B cell (primary cell): Measurements from ENCODE around the gene ELFN2.

ENCODE experiments used
- EZH2 ChIP-seq: IDR thresholded peaks from 2 replicates; pipeline ENCODE4 v1.6.1; 2012; ENCODE audit warnings: borderline replicate concordance, low read depth, mild to moderate bottlenecking, moderate library complexity, low read length; ENCODE audit not compliant: insufficient read depth, poor library complexity, severe bottlenecking
- TF ChIP-seq, protein P1 (sequence below): fragments of 200-600 bp; IDR thresholded peaks from one replicate; pipeline ENCODE4 v1.8.0; 2022; ENCODE audit warnings: antibody characterized with exemption, mild to moderate bottlenecking

DNA sequence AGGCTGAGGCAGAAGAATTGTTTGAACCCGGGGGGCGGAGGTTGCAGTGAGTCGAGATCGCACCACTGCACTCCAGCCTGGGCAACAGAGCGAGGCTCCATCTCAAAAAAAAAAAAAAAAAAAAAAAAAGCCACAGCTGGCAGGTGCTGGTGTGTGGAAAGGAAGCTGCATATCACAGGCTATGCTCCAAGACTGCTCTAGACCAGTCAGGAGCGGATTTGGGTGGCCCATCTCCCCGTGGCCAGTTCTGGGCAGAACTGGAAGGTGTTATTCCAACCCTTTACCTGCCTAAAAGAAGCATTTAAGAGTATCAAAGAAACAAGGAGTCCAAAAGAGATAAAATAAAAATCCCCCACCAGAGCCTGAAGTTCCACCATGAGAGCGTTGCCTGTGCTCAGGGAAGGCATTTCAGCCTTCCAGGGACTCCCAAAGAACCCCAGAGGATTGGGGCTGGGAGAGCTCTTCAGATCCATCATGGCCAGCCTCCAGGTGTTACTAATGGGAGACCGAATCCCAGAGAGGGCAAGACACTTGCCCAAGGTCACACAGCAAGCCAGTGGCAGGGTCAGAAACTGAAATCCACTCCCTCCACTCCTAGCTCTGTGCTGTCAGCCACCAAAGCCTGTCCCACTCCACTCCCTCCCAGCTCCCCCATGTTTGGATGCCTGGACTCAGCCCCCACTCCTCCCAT lies 44.6 kb upstream of the ELFN2 start:
- TF ChIP-seq, protein P1, sequence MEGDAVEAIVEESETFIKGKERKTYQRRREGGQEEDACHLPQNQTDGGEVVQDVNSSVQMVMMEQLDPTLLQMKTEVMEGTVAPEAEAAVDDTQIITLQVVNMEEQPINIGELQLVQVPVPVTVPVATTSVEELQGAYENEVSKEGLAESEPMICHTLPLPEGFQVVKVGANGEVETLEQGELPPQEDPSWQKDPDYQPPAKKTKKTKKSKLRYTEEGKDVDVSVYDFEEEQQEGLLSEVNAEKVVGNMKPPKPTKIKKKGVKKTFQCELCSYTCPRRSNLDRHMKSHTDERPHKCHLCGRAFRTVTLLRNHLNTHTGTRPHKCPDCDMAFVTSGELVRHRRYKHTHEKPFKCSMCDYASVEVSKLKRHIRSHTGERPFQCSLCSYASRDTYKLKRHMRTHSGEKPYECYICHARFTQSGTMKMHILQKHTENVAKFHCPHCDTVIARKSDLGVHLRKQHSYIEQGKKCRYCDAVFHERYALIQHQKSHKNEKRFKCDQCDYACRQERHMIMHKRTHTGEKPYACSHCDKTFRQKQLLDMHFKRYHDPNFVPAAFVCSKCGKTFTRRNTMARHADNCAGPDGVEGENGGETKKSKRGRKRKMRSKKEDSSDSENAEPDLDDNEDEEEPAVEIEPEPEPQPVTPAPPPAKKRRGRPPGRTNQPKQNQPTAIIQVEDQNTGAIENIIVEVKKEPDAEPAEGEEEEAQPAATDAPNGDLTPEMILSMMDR, result no peak
- no peak for TF ChIP-seq EZH2
